Measurements from ENCODE around the gene ONECUT1. TPM values are rescaled to one million over a fixed set of nuclear protein-coding genes. Genes with fewer than 3 reads are reported as not detected.

Gene ONECUT1
- total RNA-seq, 1 donor from 2014 or later = 0.32 TPM

- Histone ChIP-seq H3K9me3 (ENCODE audit: insufficient read depth, low read depth, low read length) (no peaks in the 10 kb centered on the region), H3K79me2 (ENCODE audit: insufficient read depth, low read length) (no peaks in the 10 kb centered on the region), H3K4me3 (ENCODE audit: insufficient read depth, low read depth, low read length) (no peak overlapping the region), H3K4me1 (ENCODE audit: insufficient read depth, low read length) (peaks cover 6% of the 10 kb centered on the region), H3K9ac (ENCODE audit: low read length) (no peak overlapping the region), H3K4me2 (ENCODE audit: low read length) (no peak overlapping the region), H2AFZ (ENCODE audit: low read depth, low read length) (no peak overlapping the region), H3K27me3 (ENCODE audit: insufficient read depth, low read length) (no peaks in the 10 kb centered on the region), H3K36me3 (ENCODE audit: insufficient read depth, low read length) (no peaks in the 10 kb centered on the region), H4K20me1 (ENCODE audit: insufficient read depth, low read length) (no peaks in the 10 kb centered on the region), H3K27ac (ENCODE audit: low read depth, low read length) (no peak overlapping the region)
- no peak for TF ChIP-seq EZH2 (IDR thresholded peaks at IDR 0.05; ENCODE audit: insufficient read depth, low read length)
- TF ChIP-seq CTCF (IDR thresholded peaks at IDR 0.05; ENCODE audit: insufficient read depth, low read depth, low read length) = no peak
- Mint-ChIP-seq H3K36me3 (ENCODE audit: low read depth, unreplicated experiment) (no peaks in the 10 kb centered on the region), H3K4me1 (ENCODE audit: low read depth, unreplicated experiment) (peaks cover 2% of the 10 kb centered on the region), H3K4me3 (ENCODE audit: unreplicated experiment) (no peak overlapping the region), H3K9me3 (ENCODE audit: unreplicated experiment) (no peaks in the 10 kb centered on the region), H3K27me3 (ENCODE audit: low read depth, unreplicated experiment) (no peaks in the 10 kb centered on the region), H3K27ac (ENCODE audit: unreplicated experiment) (no peak overlapping the region)
- FAIRE-seq = no peak
- DNase-seq (ENCODE audit: low read depth) = no peak
Observed at GRCh38 chr15:52731732-52732470, 58.2 kb downstream of the ONECUT1 start.

GRCh38 chr15:52731004-52731403 lies 59.1 kb downstream of the ONECUT1 start:
- Histone ChIP-seq H3K36me3 (ENCODE audit: insufficient read depth, low read length) (no peaks in the 10 kb centered on the region), H3K79me2 (ENCODE audit: insufficient read depth, low read length) (no peaks in the 10 kb centered on the region), H3K27ac (ENCODE audit: low read depth, low read length) (no peak overlapping the region), H3K27me3 (ENCODE audit: insufficient read depth, low read length) (no peaks in the 10 kb centered on the region), H3K4me3 (ENCODE audit: insufficient read depth, low read depth, low read length) (no peak overlapping the region), H3K4me1 (ENCODE audit: insufficient read depth, low read length) (peaks cover 6% of the 10 kb centered on the region), H3K4me2 (ENCODE audit: low read length) (no peak overlapping the region), H4K20me1 (ENCODE audit: insufficient read depth, low read length) (no peaks in the 10 kb centered on the region), H2AFZ (ENCODE audit: low read depth, low read length) (no peak overlapping the region), H3K9ac (ENCODE audit: low read length) (no peak overlapping the region), H3K9me3 (ENCODE audit: insufficient read depth, low read depth, low read length) (no peaks in the 10 kb centered on the region)
- FAIRE-seq (no peak), DNase-seq (ENCODE audit: low read depth) (no peak)
- no peaks in the 10 kb centered on the region for H3K27me3 Mint-ChIP-seq (ENCODE audit: low read depth, unreplicated experiment)
- TF ChIP-seq EZH2 (IDR thresholded peaks at IDR 0.05; ENCODE audit: insufficient read depth, low read length) = no peak
- no peak for TF ChIP-seq CTCF (IDR thresholded peaks at IDR 0.05; ENCODE audit: insufficient read depth, low read depth, low read length)
- no peak overlapping the region for H3K27ac Mint-ChIP-seq (ENCODE audit: unreplicated experiment)
- H3K4me3 Mint-ChIP-seq (ENCODE audit: unreplicated experiment) = no peak overlapping the region
- H3K9me3 Mint-ChIP-seq (ENCODE audit: unreplicated experiment) = no peaks in the 10 kb centered on the region
- H3K36me3 Mint-ChIP-seq (ENCODE audit: low read depth, unreplicated experiment) = no peaks in the 10 kb centered on the region
- peaks cover 2% of the 10 kb centered on the region for H3K4me1 Mint-ChIP-seq (ENCODE audit: low read depth, unreplicated experiment)

- Histone ChIP-seq H2AFZ (ENCODE audit: low read depth, low read length) (no peak overlapping the region), H3K27me3 (ENCODE audit: insufficient read depth, low read length) (no peaks in the 10 kb centered on the region), H3K4me2 (ENCODE audit: low read length) (no peak overlapping the region), H3K4me1 (ENCODE audit: insufficient read depth, low read length) (peaks cover 6% of the 10 kb centered on the region), H3K4me3 (ENCODE audit: insufficient read depth, low read depth, low read length) (no peak overlapping the region), H3K79me2 (ENCODE audit: insufficient read depth, low read length) (no peaks in the 10 kb centered on the region), H3K27ac (ENCODE audit: low read depth, low read length) (no peak overlapping the region), H3K9me3 (ENCODE audit: insufficient read depth, low read depth, low read length) (no peaks in the 10 kb centered on the region), H3K9ac (ENCODE audit: low read length) (no peak overlapping the region), H3K36me3 (ENCODE audit: insufficient read depth, low read length) (no peaks in the 10 kb centered on the region), H4K20me1 (ENCODE audit: insufficient read depth, low read length) (no peaks in the 10 kb centered on the region)
- no peak for DNase-seq (ENCODE audit: low read depth)
- H3K27ac Mint-ChIP-seq (ENCODE audit: unreplicated experiment) = no peak overlapping the region
- H3K4me3 Mint-ChIP-seq (ENCODE audit: unreplicated experiment) = no peak overlapping the region
- no peaks in the 10 kb centered on the region for H3K9me3 Mint-ChIP-seq (ENCODE audit: unreplicated experiment)
- no peak for TF ChIP-seq CTCF (IDR thresholded peaks at IDR 0.05; ENCODE audit: insufficient read depth, low read depth, low read length)
- no peak for TF ChIP-seq EZH2 (IDR thresholded peaks at IDR 0.05; ENCODE audit: insufficient read depth, low read length)
- FAIRE-seq = no peak
- H3K27me3 Mint-ChIP-seq (ENCODE audit: low read depth, unreplicated experiment) = no peaks in the 10 kb centered on the region
- no peaks in the 10 kb centered on the region for H3K36me3 Mint-ChIP-seq (ENCODE audit: low read depth, unreplicated experiment)
- peaks cover 2% of the 10 kb centered on the region for H3K4me1 Mint-ChIP-seq (ENCODE audit: low read depth, unreplicated experiment)
Observed at GRCh38 chr15:52730594-52730993, 59.5 kb downstream of the ONECUT1 start.
